ENCODE measurements around the gene HELZ.
"Not testable (repeated sequence)": the region's sequence is repeated elsewhere in the genome, so short reads cannot be mapped to it uniquely, and the experiment has no call there.

The HELZ gene

GRCh38 chr17:67266496-67266895, 21.5 kb upstream of the HELZ start:
- no peak for DNase-seq

GRCh38 chr17:67265436-67266019, 20.5 kb upstream of the HELZ start:
- no peak for DNase-seq

DNA sequence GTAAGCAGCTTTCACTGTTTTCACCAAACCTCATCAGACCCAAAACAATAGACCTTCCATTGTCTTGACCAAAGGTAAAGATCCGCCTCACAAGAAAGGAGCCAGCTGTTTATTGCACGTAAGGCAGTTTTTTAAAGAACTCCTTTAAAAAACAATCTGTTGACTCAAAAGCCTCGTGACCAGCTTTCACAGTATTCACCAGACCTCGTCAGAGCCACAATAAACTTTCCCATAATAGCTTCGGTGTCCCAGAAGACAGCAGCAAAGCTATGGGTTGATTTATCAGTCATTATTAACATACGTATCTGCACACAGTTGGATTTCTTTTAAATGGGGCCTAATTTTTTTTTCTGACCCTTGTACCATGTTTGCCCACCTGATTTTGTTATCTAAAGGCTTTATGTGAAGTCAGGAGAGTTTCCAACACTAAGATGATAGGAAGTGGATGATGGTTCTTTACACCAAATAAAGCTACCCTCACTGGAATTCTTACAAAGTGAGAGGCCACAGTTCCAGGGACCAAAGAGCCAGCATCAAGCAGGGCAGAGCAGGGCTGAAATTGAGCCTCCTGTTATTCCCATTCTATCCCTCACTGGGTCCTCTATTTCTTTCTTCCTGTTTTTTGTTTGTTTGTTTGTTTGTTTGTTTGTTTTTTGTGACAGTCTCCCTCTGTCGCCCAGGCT, 17.6 kb upstream of the HELZ start:
- no peak for DNase-seq

- no peak for DNase-seq
These were observed 15.4 kb upstream of the HELZ start for GRCh38 chr17:67260170-67260987.

GRCh38 chr17:67258821-67259468, 13.9 kb upstream of the HELZ start:
- peak; percentile 74 for DNase-seq

DNA sequence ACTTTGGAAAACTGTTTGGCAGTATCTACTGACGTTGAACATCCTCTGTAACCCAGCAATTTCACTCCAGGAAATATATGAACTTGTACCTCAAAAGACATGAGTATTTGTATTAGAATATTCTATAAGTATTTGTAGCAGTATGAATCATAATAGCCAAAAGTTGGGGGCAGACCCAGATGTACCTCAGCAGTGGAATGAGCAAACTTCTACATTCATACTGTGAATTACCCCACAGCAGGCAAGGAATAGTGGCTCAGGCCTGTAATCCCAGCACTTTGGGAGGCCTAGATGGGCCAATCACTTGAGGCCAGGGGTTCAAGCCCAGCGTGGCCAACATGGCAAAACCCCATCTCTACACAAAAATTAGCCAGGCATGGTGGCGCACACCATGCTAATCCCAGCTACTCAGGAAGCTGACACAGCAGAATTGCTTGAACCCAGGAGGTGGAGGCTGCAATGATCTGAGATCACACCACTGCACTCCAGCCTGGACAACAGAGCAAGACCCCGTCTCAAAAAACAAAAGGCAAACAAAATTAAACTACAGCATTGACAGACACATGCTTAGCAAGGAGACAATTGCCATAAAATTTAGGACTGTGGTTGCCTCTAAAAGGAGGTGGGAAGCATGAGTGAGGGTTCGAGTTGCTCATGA, 11.2 kb upstream of the HELZ start:
- DNase-seq: peak; percentile 39

- no peak for DNase-seq
These were observed 8.4 kb upstream of the HELZ start for GRCh38 chr17:67253384-67253783.

DNA sequence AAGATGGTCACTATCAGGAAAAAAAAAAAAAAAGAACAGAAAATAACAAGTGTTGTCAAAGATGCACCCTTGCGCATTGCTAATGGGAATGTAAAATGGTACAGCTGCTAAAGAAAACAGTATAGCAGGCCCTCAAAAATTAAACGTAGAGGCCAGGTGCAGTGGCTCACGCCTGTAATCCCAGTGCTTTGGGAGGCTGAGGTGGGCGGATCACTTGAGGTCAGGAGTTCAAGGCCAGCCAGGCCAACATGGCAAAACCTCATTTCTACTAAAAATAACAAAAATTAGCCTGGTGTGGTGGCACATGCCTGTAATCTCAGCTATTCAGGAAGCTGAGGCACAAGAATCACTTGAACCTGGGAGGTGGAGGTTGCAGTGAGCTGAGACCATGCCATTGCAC, 6.6 kb upstream of the HELZ start:
- DNase-seq: not testable (repeated sequence)

DNA sequence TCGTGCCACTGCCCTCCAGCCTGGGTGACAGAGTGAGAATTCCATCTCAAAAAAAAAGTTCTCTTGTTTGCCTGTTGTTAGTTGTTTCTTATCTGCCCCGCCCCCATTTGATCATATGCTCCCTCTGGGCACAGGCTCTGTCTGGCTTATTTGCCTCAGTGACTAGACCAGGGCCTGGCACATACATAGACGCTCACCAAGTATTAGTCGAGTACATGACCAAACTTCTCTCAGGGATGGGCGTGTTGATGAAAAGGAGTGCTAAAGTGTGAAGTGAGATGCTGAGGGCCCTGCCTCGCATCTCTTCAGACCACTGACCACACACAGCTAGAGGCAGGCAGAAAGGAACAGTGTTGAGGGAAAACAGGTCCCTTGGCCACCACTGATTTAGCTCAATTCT, 3.3 kb upstream of the HELZ start:
- no peak for DNase-seq

DNA sequence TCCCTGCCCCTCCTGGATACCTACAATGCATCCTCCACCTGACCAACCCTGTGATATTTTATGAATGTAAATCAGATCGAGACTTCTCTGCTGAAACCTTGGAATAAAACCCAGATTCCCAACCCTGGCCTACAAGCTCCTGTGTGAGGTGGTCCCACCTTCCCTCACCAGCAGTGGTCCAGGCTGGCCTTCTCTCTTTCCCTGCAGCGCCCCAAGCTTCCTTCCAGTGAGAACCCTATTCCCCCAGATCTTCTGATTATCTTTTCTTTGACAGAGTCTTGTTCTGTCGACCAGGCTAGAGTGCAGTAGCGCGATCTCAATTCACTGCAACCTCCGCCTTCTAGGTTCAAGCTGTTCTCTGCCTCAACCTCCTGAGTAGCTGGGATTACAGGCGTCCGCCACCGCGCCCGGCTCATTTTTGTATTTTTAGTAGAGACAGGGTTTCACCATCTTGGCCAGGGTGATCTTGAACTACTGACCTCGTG, 2.5 kb upstream of the HELZ start:
- no peak for DNase-seq

- DNase-seq: peak; percentile 61
These were observed 1.8 kb upstream of the HELZ start for GRCh38 chr17:67246653-67247415.

GRCh38 chr17:67246403-67246652, 1.3 kb upstream of the HELZ start:
- DNase-seq: no peak

- DNase-seq: peak; percentile 52
These were observed 852 bp upstream of the HELZ start for GRCh38 chr17:67245694-67246402.

GRCh38 chr17:67244431-67245072, 444 bp downstream of the HELZ start:
- no peak for DNase-seq

GRCh38 chr17:67243284-67243683, 1.7 kb downstream of the HELZ start:
- no peak for DNase-seq

DNA sequence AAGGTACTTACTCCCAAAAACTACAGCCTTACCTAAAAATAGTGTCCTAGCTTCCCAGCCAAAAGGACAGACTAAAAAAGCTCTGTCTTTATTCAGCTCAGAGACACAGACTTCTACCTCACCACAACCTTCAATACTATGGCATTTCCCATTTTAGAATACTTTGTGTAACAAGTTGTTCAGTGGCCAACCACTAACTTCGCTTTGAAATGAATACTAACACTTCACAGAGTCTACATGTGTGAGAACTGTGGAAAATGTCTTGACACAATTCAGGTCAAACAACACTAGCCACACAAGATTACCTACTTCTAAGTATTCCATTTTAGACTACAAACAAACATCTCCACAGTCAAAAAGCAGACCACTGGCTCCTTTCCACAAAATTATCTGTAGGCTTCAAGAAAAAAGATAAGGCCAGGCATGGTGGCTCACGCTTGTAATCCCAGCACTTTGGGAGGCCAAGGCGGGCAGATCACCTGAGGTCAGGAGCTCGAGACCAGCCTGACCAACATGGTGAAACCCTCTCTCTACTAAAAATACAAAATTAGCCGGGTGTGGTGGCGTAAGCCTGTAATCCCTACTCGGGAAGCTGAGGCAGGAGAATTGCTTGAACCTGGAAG, 3.2 kb downstream of the HELZ start:
- DNase-seq: no peak

DNA sequence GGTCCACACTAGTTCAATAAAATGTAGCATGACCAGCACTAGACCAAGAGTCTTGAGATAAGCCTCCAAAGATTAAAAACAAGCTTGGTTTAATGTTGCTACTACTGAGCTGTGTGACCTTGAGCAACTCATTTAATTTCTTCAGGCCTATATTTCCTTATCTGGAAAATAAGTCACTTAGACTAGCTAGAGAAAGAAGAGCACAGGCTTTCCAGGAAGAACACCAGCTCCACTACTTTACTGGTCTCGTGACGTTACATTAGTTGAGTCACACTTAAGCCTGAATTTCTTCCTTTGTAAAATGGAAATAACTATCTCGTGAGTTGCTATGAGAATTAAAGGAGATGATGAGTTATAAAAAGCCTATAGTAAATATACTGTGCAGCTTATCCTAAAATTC, 5.4 kb downstream of the HELZ start:
- no peak for DNase-seq

GRCh38 chr17:67238991-67239390, 6.0 kb downstream of the HELZ start:
- no peak for DNase-seq

DNA sequence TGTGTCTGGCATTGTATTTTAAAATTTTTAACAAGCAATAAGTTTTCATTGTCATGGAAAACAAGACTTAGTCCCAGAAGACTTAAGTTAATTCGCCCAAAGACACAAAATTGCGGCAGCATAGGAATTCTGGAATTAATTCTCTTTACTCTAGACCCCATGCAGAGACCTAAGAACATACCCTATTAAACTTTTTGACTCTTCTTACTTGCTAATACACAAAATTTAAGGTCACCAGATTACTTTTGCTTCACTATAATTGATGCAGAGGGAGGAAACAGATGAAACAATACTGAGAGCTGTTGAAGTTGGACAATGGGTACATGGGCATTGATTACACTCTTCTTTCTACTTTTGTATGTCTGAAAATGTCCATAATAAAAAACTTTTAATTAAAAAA, 12.6 kb downstream of the HELZ start:
- DNase-seq: no peak

- DNase-seq: no peak
These were observed 15.7 kb downstream of the HELZ start for GRCh38 chr17:67229109-67229955.

Data from activated CD4-positive, alpha-beta T cell treated with anti-CD3 and anti-CD28 coated beads, Interleukin-10, Interleukin-2, amounts not matched to agents 100 ng/mL and 50 ng/mL, durations not matched to agents 16 hours and 8 hours (primary cell).